ENCODE data around the gene PMEPA1.

DNA sequence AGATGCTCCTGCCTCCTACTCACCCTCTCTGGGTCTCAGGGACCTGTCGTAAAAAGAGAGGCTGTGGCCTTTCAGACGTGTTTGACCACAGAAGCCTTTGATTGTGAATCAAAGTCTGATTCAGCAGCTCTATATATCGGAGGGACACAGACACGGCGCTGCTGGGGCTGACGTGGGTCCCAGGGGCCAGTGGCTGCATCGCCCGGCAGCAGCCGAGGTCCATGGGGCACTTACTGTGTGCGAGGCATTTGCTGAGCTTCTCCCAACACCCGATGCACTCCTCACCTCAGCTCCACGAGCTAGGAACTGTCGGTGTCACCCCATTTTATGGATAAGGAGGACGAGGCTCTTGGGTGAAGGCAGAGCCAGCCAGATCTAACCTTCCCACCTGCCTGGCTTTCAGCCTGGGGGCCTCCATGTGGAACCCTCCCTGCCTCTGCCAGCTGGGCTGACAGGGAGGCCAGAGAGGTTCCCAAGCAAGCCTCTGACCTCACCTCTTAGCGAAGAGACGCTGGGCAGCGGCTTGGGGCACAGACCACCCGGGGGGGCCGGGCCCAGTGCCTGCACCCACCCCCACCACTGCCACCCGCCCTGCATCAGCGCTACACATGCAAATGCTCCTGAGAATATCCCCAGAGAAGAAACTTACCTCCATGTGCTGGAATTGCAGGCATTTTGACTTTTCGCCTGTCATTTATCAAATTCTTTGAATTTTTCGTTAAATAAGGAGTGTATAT lies 19.9 kb downstream of the PMEPA1 start:
- TF ChIP-seq, protein P1, sequence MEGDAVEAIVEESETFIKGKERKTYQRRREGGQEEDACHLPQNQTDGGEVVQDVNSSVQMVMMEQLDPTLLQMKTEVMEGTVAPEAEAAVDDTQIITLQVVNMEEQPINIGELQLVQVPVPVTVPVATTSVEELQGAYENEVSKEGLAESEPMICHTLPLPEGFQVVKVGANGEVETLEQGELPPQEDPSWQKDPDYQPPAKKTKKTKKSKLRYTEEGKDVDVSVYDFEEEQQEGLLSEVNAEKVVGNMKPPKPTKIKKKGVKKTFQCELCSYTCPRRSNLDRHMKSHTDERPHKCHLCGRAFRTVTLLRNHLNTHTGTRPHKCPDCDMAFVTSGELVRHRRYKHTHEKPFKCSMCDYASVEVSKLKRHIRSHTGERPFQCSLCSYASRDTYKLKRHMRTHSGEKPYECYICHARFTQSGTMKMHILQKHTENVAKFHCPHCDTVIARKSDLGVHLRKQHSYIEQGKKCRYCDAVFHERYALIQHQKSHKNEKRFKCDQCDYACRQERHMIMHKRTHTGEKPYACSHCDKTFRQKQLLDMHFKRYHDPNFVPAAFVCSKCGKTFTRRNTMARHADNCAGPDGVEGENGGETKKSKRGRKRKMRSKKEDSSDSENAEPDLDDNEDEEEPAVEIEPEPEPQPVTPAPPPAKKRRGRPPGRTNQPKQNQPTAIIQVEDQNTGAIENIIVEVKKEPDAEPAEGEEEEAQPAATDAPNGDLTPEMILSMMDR (IDR thresholded peaks at IDR 0.05) = no peak
- no peak for TF ChIP-seq POLR2A (IDR thresholded peaks at IDR 0.05)
- no peak for TF ChIP-seq EP300 (IDR thresholded peaks at IDR 0.05)
